ENCODE data around the gene ASPDH. TPM values are rescaled to one million over a fixed set of nuclear protein-coding genes. Genes with fewer than 3 reads are reported as not detected.

ASPDH gene
- total RNA-seq, 1 experiment from 2014 or later = not detected

GRCh38 chr19:50556282-50557008, 42.7 kb upstream of the ASPDH start:
- Histone ChIP-seq H3K4me1 (ENCODE audit: control insufficient read depth in 1 of 2, insufficient read depth in 2 of 2, low read length in 2 of 2) (peaks cover 10 to 19% of the 10 kb centered on the region in 2 experiments; a peak in 3 of 4 replicates), H3K9me3 (ENCODE audit: control insufficient read depth in 1 of 2, insufficient read depth in 1 of 2, low read depth in 1 of 2, low read length in 2 of 2) (no peaks in the 10 kb centered on the region), H2AFZ (ENCODE audit: low read depth, low read length, poor library complexity, severe bottlenecking) (peak overlapping the region; percentile 46), H3K27me3 (ENCODE audit: insufficient read depth, low read length) (no peaks in the 10 kb centered on the region), H4K20me1 (ENCODE audit: insufficient read depth) (no peaks in the 10 kb centered on the region), H3K4me2 (ENCODE audit: low read length) (peak overlapping the region; percentile 99), H3K79me2 (ENCODE audit: insufficient read depth, low read length) (no peaks in the 10 kb centered on the region), H3K4me3 (replicated peaks in 1 of 2; ENCODE audit: low read depth in 1 of 2, low read length in 2 of 2) (peak overlapping the region; percentile 58 to 68), H3K9ac (ENCODE audit: low read length) (peak overlapping the region; percentile 55), H3K36me3 (ENCODE audit: control insufficient read depth in 1 of 2, insufficient read depth in 2 of 2, low read length in 2 of 2) (no peaks in the 10 kb centered on the region), H3K9me2 (ENCODE audit: insufficient read depth) (no peaks in the 10 kb centered on the region), H3K27ac (ENCODE audit: low read depth, low read length) (peak overlapping the region; percentile 80)
- intact Hi-C loops (cut with micrococcal nuclease) = no loop called here
- no TSS peak for BruUV-seq (replicated peaks)
- ChIA-PET RAD21 (ENCODE audit: low non-redundant PET in 1 of 2, low total read pairs in 2 of 2, uncharacterized antibody in 2 of 2, unreplicated experiment in 2 of 2) (interaction anchor here in 1 of 2 experiments (0.6 kb wide), 1 partner anchor 19 kb away, joined by 7 read pairs; no protein-coding TSS in a partner anchor), POLR2A (no interaction called here), CTCF (interaction anchor here (0.6 to 2.6 kb wide), 25 partner anchors 9 to 376 kb away, joined by 3 to 40 read pairs (median 4); partner anchors contain the start of gene JOSD2)
- DNase-seq (ENCODE audit: low read depth, low spot score) (peak; percentile 49), ATAC-seq (peak; percentile 92)
- TF ChIP-seq SP1 (IDR thresholded peaks at IDR 0.05; ENCODE audit: low read depth) (no peak), YY1 (IDR thresholded peaks at IDR 0.05; ENCODE audit: extremely low read depth, insufficient replicate concordance, low read depth, low read length) (no peak), MAX (IDR thresholded peaks at IDR 0.05) (no peak), CTCF (IDR thresholded peaks at IDR 0.05 in 2 of 3, conservative IDR thresholded peaks at IDR 0.05 in 1 of 3; ENCODE audit: borderline replicate concordance in 1 of 3, insufficient read depth in 1 of 3, low read depth in 2 of 3, low read length in 2 of 3) (peak; percentile 96 to 99 (median 99)), SIN3A (IDR thresholded peaks at IDR 0.05; ENCODE audit: low read depth) (no peak), RAD21 (IDR thresholded peaks at IDR 0.05; ENCODE audit: low read depth) (peak; percentile 50)
